SK-N-MC (cell line): ENCODE data around the gene PARM1.

Source experiments
- EZH2 ChIP-seq: fragments of 200-600 bp; sonication (generic); IDR thresholded peaks from one replicate; pipeline ENCODE4 v1.6.1; 2017; ENCODE audit warnings: antibody characterized with exemption
- FOXP2 ChIP-seq: optimal IDR thresholded peaks from 2 replicates; pipeline ENCODE3; 2011; ENCODE audit warnings: mild to moderate bottlenecking, moderate library complexity; ENCODE audit not compliant: insufficient read depth; ENCODE audit errors: extremely low read length, control extremely low read depth

DNA sequence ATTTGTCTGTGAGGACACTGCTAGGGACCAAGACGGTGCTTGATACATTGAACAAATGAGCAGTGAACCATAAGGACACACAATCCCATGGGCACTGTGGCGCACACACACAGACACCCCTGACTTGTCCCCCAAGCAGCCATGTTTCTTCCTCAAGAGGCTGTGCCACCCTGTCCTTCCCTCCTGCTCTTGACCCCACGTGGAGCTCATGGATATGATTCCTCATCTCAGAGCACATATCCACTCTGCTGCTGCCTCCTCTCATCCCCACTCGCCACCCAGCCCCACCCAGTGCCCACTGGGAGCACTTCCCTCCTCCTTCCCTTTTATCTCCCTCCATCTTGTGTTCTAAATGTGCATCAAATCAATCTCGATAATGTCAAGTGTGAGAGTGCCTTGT is 102.4 kb downstream of the PARM1 start:
- TF ChIP-seq EZH2 (no peak), FOXP2 (no peak)
